ENCODE results near the gene BLACAT1. TPM values are rescaled to one million over a fixed set of nuclear protein-coding genes. Genes with fewer than 3 reads are reported as not detected.
"Not testable (repeated sequence)": the region's sequence is repeated elsewhere in the genome, so short reads cannot be mapped to it uniquely, and the experiment has no call there.

The BLACAT1 gene
- total and polyA plus RNA-seq, 7 donors = not detected

DNA sequence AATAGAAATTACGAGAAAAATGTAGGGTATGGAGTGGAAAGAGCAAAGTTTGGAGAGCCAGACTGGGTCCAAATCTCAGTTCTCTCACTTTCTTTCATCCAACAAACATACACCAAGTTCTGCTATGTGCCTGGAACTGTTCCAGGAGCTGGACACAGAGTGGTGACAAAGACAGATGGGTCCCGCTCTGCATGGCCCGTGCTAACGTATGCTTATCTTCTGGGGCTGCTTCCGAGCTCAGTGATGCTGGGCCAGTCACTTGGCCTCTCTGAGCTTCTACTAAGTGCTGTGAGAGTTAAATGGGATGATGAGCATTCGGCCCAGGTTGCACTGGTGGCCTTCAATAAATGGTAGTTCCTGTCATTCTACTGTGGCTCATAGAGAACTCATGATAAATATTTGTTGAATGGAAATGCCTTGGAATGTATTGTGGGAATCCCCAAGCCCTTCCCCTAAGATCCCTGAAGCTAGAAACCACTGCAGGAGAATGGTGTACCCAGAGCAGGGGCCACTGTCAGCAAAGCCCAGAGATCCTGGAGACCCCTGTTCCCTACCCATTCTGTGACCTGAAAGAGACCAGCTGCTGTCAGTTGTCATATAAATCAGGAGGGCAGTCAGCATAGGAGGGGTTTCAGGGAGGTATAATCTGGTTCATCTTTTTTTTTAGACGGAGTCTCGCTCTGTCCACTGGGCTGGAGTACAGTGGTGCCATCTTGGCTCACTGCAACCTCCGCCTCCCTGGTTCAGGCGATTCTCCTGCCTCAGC lies 37.8 kb downstream of the BLACAT1 start:
- no peaks in the 10 kb centered on the region for H3K9me3 ChIP-seq
- DNase-seq (no peak), ATAC-seq (no peak)
- intact Hi-C loops (cut with DNase I) = no loop called here
- 86 to 90% (median 86%) methylated on average over 10 of the region's 10 CpGs for WGBS, 3 donors
- no peak overlapping the region for H3K27ac ChIP-seq
- TF ChIP-seq, protein P1, sequence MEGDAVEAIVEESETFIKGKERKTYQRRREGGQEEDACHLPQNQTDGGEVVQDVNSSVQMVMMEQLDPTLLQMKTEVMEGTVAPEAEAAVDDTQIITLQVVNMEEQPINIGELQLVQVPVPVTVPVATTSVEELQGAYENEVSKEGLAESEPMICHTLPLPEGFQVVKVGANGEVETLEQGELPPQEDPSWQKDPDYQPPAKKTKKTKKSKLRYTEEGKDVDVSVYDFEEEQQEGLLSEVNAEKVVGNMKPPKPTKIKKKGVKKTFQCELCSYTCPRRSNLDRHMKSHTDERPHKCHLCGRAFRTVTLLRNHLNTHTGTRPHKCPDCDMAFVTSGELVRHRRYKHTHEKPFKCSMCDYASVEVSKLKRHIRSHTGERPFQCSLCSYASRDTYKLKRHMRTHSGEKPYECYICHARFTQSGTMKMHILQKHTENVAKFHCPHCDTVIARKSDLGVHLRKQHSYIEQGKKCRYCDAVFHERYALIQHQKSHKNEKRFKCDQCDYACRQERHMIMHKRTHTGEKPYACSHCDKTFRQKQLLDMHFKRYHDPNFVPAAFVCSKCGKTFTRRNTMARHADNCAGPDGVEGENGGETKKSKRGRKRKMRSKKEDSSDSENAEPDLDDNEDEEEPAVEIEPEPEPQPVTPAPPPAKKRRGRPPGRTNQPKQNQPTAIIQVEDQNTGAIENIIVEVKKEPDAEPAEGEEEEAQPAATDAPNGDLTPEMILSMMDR (IDR thresholded peaks at IDR 0.05) = no peak
- H3K36me3 ChIP-seq (ENCODE audit: insufficient read depth in 1 of 2, low read depth in 1 of 2) = no peaks in the 10 kb centered on the region
- H3K4me1 ChIP-seq = peaks cover 6% of the 10 kb centered on the region
- H3K4me3 ChIP-seq = no peak overlapping the region
- H3K27me3 ChIP-seq (ENCODE audit: insufficient read depth in 3 of 3, low read length in 2 of 3) = no peaks in the 10 kb centered on the region

DNA sequence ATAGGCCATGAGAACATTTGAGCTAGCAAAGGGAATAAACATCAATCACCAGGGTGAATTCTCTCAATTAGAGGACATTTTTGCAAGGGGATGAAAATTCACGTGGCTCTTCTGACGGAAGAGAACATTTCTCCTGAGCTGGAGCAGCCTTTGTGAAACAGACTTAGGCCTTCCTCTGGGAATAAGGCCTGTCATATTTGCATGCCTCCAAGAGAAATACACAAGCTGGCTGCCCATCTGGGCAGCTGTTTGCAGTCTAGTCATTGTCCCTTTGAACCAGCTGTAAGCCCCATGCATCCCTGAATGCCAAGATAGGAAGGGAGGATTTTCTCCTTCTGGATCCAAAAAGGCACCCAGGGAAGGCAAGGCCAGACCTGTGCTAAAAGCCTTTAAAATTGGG lies 39.5 kb downstream of the BLACAT1 start:
- ATAC-seq = no peak
- TF ChIP-seq, protein P1 (IDR thresholded peaks at IDR 0.05) = no peak
- no peak overlapping the region for H3K27ac ChIP-seq
- intact Hi-C loops (cut with DNase I) = no loop called here
- no peaks in the 10 kb centered on the region for H3K9me3 ChIP-seq
- H3K4me3 ChIP-seq = no peak overlapping the region
- peaks cover 3% of the 10 kb centered on the region for H3K4me1 ChIP-seq
- 64 to 79% (median 69%) methylated on average over 2 of the region's 2 CpGs for WGBS, 3 donors
- no peak for DNase-seq
- no peaks in the 10 kb centered on the region for H3K27me3 ChIP-seq (ENCODE audit: insufficient read depth in 3 of 3, low read length in 2 of 3)
- no peaks in the 10 kb centered on the region for H3K36me3 ChIP-seq (ENCODE audit: insufficient read depth in 1 of 2, low read depth in 1 of 2)

- Histone ChIP-seq H3K4me3 (no peak overlapping the region), H3K4me1 (no peaks in the 10 kb centered on the region), H3K36me3 (ENCODE audit: insufficient read depth in 1 of 2, low read depth in 1 of 2) (no peaks in the 10 kb centered on the region), H3K27me3 (ENCODE audit: insufficient read depth in 3 of 3, low read length in 2 of 3) (no peaks in the 10 kb centered on the region), H3K27ac (no peak overlapping the region), H3K9me3 (no peaks in the 10 kb centered on the region)
- intact Hi-C loops (cut with DNase I) = no loop called here
- DNase-seq (no peak), ATAC-seq (no peak)
- TF ChIP-seq, protein P1 (IDR thresholded peaks at IDR 0.05) = no peak
- 51 to 63% (median 54%) methylated on average over 5 of the region's 5 CpGs for WGBS, 3 donors
Observed at GRCh38 chr1:205410581-205411298, 45.1 kb downstream of the BLACAT1 start.

DNA sequence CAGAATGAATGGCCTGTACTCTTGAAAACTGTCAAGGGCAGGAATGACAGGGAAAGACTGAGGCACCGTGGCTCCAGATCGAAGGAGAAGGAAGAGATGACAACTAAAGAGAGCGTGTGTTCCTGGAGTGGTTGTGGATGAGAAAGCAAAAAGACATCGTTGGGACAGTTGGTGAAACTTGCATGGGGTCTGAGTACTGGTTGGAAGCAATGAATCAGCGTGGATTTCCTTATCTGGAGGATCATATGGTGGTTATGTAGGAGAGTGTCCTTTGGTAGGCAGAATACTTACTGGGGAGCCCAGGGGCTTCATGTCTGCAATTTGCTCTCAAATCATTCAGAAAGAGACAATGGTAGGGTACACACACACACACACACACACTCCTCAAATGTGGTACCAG lies 47.9 kb downstream of the BLACAT1 start:
- no peaks in the 10 kb centered on the region for H3K36me3 ChIP-seq (ENCODE audit: insufficient read depth in 1 of 2, low read depth in 1 of 2)
- no peaks in the 10 kb centered on the region for H3K9me3 ChIP-seq
- ATAC-seq = no peak
- 88 to 90% (median 89%) methylated on average over 5 of the region's 5 CpGs for WGBS, 3 donors
- no peak overlapping the region for H3K4me3 ChIP-seq
- intact Hi-C loops (cut with DNase I) = no loop called here
- H3K27me3 ChIP-seq (ENCODE audit: insufficient read depth in 3 of 3, low read length in 2 of 3) = no peaks in the 10 kb centered on the region
- DNase-seq = no peak
- H3K27ac ChIP-seq = no peak overlapping the region
- no peaks in the 10 kb centered on the region for H3K4me1 ChIP-seq
- TF ChIP-seq, protein P1 (IDR thresholded peaks at IDR 0.05) = no peak

DNA sequence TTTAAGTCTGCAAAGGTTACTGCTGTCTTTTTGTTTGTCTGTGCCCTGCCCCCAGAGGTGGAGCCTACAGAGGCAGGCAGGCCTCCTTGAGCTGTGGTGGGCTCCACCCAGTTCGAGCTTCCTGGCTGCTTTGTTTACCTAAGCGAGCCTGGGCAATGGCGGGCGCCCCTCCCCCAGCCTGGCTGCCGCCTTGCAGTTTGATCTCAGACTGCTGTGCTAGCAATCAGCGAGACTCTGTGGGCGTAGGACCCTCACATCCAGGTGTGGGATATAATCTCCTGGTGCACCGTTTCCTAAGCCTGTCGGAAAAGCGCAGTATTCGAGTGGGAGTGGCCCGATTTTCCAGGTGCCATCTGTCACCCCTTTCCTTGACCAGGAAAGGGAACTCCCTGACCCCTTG lies 49.6 kb downstream of the BLACAT1 start:
- H3K9me3 ChIP-seq; intact Hi-C loops (cut with DNase I); H3K36me3 ChIP-seq (ENCODE audit: insufficient read depth in 1 of 2, low read depth in 1 of 2); H3K4me3 ChIP-seq; H3K4me1 ChIP-seq; H3K27ac ChIP-seq; ATAC-seq; DNase-seq; H3K27me3 ChIP-seq (ENCODE audit: insufficient read depth in 3 of 3, low read length in 2 of 3): not testable (repeated sequence)
- 73 to 87% methylated on average over 5 to 8 of the region's 12 CpGs; no CpG with 5 or more reads in 1 of the 3 donors for WGBS, 3 donors

All from psoas muscle (tissue), 8 donors.